IPS-18a (cell line): ENCODE data around the gene GRK6.
"Not testable (repeated sequence)": the region's sequence is repeated elsewhere in the genome, so short reads cannot be mapped to it uniquely, and the experiment has no call there.

Experiments used
- H3K27ac ChIP-seq: one replicate; pipeline ENCODE4 v1.5.1; 2013; ENCODE audit warnings: low read length
- H3K27me3 ChIP-seq: one replicate; pipeline ENCODE4 v1.6.1; 2013; ENCODE audit warnings: mild to moderate bottlenecking, low read length; ENCODE audit not compliant: control insufficient read depth, insufficient read depth
- H3K36me3 ChIP-seq: one replicate; pipeline ENCODE4 v1.6.1; 2013; ENCODE audit warnings: low read depth, low read length; ENCODE audit not compliant: control insufficient read depth
- H3K4me1 ChIP-seq: one replicate; pipeline ENCODE4 v1.6.1; 2013; ENCODE audit warnings: low read depth, low read length; ENCODE audit not compliant: control insufficient read depth
- H3K4me3 ChIP-seq: one replicate; pipeline ENCODE4 v1.5.1; 2013; ENCODE audit warnings: low read length
- H3K9ac ChIP-seq: one replicate; pipeline ENCODE4 v1.6.1; 2013; ENCODE audit warnings: mild to moderate bottlenecking, low read length, moderate library complexity
- H3K9me3 ChIP-seq: one replicate; pipeline ENCODE4 v1.6.1; 2013; ENCODE audit warnings: low read depth, low read length; ENCODE audit not compliant: control insufficient read depth

Gene GRK6

GRCh38 chr5:177482359-177482795, 55.9 kb downstream of the GRK6 start:
- Histone ChIP-seq H3K27ac (no peak overlapping the region), H3K27me3 (no peaks in the 10 kb centered on the region), H3K4me1 (no peaks in the 10 kb centered on the region), H3K9me3 (no peaks in the 10 kb centered on the region), H3K9ac (no peak overlapping the region), H3K4me3 (no peak overlapping the region), H3K36me3 (peaks cover 27% of the 10 kb centered on the region)

- Histone ChIP-seq H3K9me3 (no peaks in the 10 kb centered on the region), H3K27me3 (no peaks in the 10 kb centered on the region), H3K4me3 (no peak overlapping the region), H3K9ac (no peak overlapping the region), H3K4me1 (no peaks in the 10 kb centered on the region), H3K36me3 (peaks cover 34% of the 10 kb centered on the region), H3K27ac (no peak overlapping the region)
These were observed 56.6 kb downstream of the GRK6 start for GRCh38 chr5:177483042-177483441.

- Histone ChIP-seq H3K9me3 (no peaks in the 10 kb centered on the region), H3K4me3 (no peak overlapping the region), H3K27ac (no peak overlapping the region), H3K36me3 (peaks cover 46% of the 10 kb centered on the region), H3K9ac (no peak overlapping the region), H3K27me3 (no peaks in the 10 kb centered on the region), H3K4me1 (no peaks in the 10 kb centered on the region)
These were observed 57.8 kb downstream of the GRK6 start for GRCh38 chr5:177483994-177484901.

GRCh38 chr5:177484902-177485549, 58.5 kb downstream of the GRK6 start:
- H3K4me3 ChIP-seq = no peak overlapping the region
- H3K9me3 ChIP-seq = no peaks in the 10 kb centered on the region
- H3K27me3 ChIP-seq = no peaks in the 10 kb centered on the region
- no peak overlapping the region for H3K9ac ChIP-seq
- H3K4me1 ChIP-seq = no peaks in the 10 kb centered on the region
- H3K27ac ChIP-seq = no peak overlapping the region
- H3K36me3 ChIP-seq = peaks cover 52% of the 10 kb centered on the region

GRCh38 chr5:177485753-177486152, 59.3 kb downstream of the GRK6 start:
- H3K4me3 ChIP-seq, H3K4me1 ChIP-seq, H3K9ac ChIP-seq, H3K27ac ChIP-seq, H3K27me3 ChIP-seq, H3K9me3 ChIP-seq: not testable (repeated sequence)
- peaks cover 59% of the 10 kb centered on the region for H3K36me3 ChIP-seq

GRCh38 chr5:177486256-177486655, 59.8 kb downstream of the GRK6 start:
- Histone ChIP-seq H3K9ac (no peak overlapping the region), H3K9me3 (no peaks in the 10 kb centered on the region)

GRCh38 chr5:177487144-177487543, 60.7 kb downstream of the GRK6 start:
- Histone ChIP-seq H3K9me3 (no peaks in the 10 kb centered on the region), H3K4me1 (peaks cover 4% of the 10 kb centered on the region), H3K27me3 (no peaks in the 10 kb centered on the region), H3K9ac (no peak overlapping the region), H3K27ac (no peak overlapping the region), H3K36me3 (peaks cover 58% of the 10 kb centered on the region), H3K4me3 (no peak overlapping the region)

More at GRCh38 chr5:177486256-177486655, 59.8 kb downstream of the GRK6 start:
- no peak overlapping the region for H3K27ac ChIP-seq
- peaks cover 3% of the 10 kb centered on the region for H3K4me1 ChIP-seq
- H3K36me3 ChIP-seq = peaks cover 63% of the 10 kb centered on the region
- no peaks in the 10 kb centered on the region for H3K27me3 ChIP-seq
- no peak overlapping the region for H3K4me3 ChIP-seq

- Histone ChIP-seq H3K4me3 (no peak overlapping the region), H3K36me3 (peaks cover 58% of the 10 kb centered on the region), H3K9me3 (no peaks in the 10 kb centered on the region), H3K27me3 (no peaks in the 10 kb centered on the region), H3K9ac (no peak overlapping the region), H3K27ac (no peak overlapping the region), H3K4me1 (peaks cover 4% of the 10 kb centered on the region)
These were observed 61.5 kb downstream of the GRK6 start for GRCh38 chr5:177487975-177488374.

GRCh38 chr5:177489119-177489716, 62.7 kb downstream of the GRK6 start:
- no peaks in the 10 kb centered on the region for H3K9me3 ChIP-seq
- H3K27ac ChIP-seq = no peak overlapping the region
- H3K27me3 ChIP-seq = no peaks in the 10 kb centered on the region
- no peak overlapping the region for H3K9ac ChIP-seq
- H3K36me3 ChIP-seq = peaks cover 55% of the 10 kb centered on the region
- no peak overlapping the region for H3K4me3 ChIP-seq
- peaks cover 4% of the 10 kb centered on the region for H3K4me1 ChIP-seq

GRCh38 chr5:177490311-177490991, 64.0 kb downstream of the GRK6 start:
- Histone ChIP-seq H3K27ac (no peak overlapping the region), H3K9ac (no peak overlapping the region), H3K36me3 (peaks cover 52% of the 10 kb centered on the region), H3K4me3 (no peak overlapping the region), H3K27me3 (no peaks in the 10 kb centered on the region), H3K9me3 (no peaks in the 10 kb centered on the region), H3K4me1 (peaks cover 13% of the 10 kb centered on the region)

GRCh38 chr5:177490992-177491391, 64.5 kb downstream of the GRK6 start:
- Histone ChIP-seq H3K9ac (no peak overlapping the region), H3K27ac (no peak overlapping the region), H3K27me3 (no peaks in the 10 kb centered on the region), H3K9me3 (no peaks in the 10 kb centered on the region), H3K4me3 (no peak overlapping the region), H3K4me1 (peaks cover 18% of the 10 kb centered on the region), H3K36me3 (peaks cover 51% of the 10 kb centered on the region)
